Stimulated activated CD4-positive, alpha-beta T cell treated with anti-CD3 and anti-CD28 coated beads, TNF-alpha, amount 100 ng/mL, for 4 hours (primary cell): Measurements from ENCODE around the gene AGER.
A peak's percentile ranks its signal among the peaks of the same experiment; 100 is the strongest.

Source experiments
- DNase-seq, 3 experiments: peaks; one replicate each; pipeline ENCODE4 v3.0.0-alpha.2; 2020; ENCODE audit warnings: low read depth in 3 of 3

Gene AGER

DNA sequence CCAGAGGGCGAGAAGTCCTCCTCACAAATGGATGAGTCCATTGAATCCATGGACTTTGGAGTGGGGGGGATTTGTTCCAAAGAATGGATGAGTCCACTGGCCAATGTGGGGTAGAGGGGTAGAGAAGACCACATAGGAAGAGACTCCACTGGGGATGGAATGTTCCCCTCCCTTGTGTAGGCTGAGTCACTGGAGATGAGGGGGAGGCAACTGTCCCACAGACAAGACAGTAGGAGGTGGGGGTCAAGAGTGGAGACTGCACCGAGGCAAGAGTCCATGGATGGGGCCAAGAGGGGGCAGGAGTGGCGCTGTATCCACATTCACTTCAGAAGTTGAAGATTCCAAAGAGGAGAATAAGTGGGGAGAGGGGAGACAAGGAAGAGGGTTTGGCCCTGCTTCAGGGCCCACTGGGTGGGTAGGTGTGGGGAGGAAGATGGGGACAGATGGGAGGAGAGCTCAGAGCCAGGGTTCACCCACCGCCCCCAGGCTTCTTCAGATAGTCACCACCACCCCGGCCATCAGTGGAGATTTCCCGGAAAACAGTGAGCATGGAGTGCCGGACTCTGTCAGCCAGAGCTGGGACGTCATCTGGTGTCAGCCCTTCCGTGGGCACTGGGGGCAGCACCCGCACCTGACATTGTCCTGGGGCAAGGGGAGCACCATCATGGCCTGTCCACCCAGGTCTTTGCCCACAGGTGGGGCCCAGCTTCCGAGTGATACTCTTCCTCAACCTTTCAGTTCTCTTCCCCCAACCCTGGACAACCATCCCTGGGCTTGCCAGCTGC lies 15.1 kb downstream of the AGER start:
- no peak for DNase-seq

DNA sequence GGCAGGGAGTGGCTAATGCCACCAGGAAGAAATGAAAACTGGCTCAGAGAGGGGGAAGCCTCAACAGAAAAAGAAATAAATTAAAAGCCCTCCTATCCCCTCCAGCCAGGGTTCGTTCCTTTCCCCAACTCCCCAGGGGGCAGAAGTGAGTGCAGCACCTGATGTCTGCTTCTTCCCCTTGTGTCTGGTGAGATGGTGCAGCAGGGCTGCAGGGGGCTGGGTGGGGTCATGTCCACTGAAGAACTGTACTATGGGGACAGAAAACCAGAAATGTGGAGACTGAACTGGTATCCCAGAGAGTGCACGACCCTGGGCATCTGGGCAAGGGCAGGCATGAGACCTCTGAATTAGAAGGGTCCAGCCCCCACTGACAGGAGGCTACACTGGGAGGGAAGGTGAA lies 15.7 kb downstream of the AGER start:
- DNase-seq = no peak

DNA sequence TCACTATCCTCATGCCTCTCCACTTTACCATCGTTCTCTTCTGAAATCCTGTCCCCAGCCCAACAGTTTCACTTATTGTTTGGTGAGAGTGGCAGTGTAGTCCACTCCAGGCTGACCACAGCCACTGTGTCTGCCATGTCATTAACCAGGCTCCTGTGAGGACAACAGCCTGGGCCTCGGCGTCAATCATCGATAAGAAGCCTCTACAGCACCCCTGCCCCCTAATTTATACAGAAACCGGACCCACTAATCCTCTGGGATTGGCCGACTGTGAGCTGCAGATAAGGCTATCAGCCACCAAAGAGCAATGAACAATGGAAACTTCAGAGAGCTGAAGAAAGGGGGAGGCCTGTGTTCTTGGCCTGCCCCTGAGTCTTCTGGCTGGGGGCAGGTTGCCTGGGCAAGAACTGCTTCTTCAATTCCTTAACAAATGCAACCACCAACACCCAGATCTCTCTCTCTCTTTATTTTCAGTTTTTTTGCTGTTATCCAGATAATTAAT lies 16.2 kb downstream of the AGER start:
- no peak for DNase-seq

DNA sequence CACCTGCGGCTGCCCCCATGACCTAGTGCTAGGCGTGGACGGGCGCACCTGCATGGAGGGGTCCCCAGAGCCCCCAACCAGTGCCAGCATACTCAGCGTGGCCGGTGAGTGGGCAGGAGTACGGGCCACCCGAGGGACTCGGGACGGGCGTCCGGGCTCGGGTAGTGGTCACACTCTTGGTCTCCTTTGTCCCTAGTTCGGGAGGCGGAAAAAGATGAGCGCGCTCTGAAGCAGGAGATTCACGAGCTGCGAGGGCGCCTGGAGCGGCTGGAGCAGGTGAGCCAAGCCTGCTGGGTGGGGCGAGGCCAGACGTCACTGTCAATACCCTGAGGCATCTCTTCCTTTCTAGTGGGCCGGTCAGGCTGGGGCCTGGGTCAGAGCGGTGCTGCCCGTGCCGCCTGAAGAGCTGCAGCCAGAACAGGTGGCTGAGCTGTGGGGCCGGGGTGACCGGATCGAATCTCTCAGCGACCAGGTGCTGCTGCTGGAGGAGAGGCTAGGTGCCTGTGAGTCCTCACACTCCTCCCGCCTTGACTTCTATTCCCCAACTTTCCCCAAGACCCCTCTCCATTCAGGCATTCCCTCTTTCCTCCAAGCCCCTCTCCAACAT lies 16.8 kb downstream of the AGER start:
- DNase-seq = no peak

DNA sequence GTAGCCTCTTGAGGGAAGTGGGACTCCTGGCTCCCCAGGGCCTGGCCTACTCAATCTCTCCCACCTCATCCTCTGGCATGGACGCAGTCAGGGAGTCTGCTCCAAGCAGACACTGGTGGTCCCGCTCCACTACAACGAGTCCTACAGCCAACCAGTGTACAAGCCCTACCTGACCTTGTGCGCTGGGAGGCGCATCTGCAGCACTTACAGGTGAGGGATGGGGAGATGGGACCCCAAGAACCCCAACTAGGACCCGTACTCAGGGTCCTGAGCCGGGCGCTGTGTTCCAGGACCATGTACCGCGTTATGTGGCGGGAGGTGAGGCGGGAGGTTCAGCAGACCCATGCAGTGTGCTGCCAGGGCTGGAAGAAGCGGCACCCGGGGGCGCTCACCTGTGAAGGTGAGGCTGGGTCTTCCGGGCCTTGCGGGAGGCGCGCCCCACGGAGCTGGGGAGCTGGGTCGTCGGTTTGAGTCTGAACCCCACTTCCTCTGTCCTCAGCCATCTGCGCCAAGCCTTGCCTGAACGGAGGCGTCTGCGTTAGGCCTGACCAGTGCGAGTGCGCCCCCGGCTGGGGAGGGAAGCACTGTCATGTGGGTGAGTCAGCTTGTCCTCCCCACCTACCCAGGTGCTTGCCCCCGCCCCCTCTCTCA lies 17.5 kb downstream of the AGER start:
- DNase-seq = no peak

DNA sequence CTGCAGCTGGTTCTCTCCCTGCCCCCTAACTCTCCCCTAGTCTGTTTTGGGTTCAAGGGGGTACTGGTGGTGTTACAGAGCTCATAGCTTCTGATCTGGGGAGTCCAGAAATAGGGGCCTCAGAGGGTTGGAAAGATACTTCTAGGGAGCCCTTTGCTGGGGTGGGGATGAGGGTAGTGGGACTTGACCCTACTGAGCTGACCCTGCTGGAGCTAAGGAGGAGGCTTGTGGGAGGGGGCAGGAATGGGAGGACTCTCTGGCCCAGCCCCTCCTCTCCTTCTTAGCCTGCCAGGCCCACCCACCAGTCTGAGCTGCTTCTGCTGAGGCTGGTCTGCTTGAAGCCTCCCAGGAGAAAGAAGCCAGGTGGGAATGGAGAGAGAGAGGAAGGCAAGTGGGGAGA lies 19.8 kb downstream of the AGER start, which contains the start of gene EGFL8:
TSS of gene EGFL8 (plus strand) at position 301 of the 400 bp plus-strand sequence. CDS start 1,571 bp downstream, outside the sequence.
- no peak for DNase-seq

DNA sequence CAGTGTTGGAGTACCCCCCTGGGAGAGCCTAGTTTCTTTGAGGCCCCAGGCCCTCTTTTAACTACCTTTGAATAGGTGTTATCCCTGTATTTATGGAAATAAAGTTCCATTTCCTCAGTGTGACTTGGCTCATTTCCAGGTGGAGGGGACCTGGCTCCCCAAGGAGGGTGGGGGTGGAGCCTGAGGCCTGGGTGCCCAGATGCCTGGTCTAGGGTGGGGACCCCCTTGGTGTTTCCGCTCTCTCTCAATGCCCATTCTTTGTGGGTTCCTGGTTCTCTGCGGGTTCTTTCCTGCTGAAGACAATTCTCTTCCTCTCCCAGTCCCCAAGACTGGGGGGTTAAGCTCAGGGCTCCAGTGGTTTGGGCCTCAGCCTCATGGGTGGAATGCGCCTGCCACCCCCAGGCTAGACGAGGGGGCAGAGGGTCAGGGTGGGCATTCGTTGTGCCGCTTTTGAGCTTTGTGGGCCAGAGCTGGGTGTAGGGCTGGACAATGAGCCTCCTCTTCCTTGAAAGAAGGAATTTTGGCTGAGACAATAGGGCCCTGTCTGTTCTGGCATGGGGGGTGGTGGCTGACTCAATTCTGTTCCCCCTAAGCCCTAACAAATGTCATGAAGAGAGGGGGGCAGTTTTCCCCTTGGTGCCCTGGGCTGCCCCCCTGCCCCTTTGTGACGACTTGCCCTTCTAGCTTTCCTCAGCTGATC lies 20.3 kb downstream of the AGER start:
- no peak for DNase-seq

DNA sequence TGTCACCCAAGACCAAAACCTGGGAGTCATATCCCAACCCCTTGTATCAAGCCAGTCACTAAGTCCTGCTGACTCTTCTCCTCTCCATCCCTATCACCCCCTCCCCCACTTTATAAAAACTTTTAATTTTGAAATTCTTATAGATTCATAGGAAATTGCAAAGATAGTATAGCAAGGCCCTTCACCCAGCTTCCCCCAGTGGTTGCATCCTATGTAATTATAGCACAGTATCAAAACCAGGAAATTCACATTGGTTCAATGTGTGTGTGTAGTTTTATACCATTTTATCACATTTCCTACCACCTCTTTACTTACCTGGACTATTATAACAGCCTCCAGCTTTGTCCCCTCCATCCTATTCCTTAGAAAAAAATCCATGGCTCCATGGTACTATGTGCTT lies 26.0 kb downstream of the AGER start:
- DNase-seq = no peak

DNA sequence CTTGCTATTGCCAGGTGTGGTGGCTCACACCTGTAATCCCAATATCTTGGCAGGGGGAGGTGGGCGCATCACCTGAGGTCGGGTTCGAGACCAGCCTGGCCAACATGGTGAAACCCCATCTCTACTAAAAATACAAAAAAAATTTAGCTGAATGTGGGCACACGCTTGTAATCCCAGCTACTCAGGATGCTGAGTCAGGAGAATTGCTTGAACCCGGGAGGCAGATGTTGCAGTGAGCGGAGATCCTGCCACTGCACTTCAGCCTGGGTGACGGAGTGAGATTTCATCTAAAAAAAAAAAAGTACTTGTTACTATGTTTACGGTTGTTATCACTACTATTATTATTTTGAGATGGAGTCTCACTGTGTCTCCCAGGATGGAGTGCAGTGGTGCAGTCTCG lies 27.2 kb downstream of the AGER start:
- DNase-seq = no peak

DNA sequence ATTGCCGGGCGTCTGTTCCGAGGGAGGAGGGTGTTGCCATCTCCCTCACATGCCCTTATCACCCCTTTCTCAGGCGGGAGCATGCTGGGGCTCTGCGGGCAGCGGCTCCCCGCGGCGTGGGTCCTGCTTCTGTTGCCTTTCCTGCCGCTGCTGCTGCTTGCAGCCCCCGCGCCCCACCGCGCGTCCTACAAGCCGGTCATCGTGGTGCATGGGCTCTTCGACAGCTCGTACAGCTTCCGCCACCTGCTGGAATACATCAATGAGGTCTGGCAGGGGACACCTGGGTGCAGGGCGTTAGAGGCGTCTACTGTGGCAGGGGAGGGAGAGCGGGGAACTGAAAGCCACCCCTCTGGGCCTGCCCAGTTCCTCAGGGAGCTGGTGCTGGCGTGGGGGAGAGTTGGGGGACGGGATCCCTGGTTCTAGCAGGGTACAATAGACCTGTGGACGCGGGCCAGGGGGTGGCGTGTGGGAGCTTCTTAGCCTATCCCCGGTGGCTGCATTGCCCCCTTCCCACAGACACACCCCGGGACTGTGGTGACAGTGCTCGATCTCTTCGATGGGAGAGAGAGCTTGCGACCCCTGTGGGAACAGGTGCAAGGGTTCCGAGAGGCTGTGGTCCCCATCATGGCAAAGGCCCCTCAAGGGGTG lies 29.4 kb downstream of the AGER start:
- DNase-seq = peak in 1 of 3 experiments; percentile 32

DNA sequence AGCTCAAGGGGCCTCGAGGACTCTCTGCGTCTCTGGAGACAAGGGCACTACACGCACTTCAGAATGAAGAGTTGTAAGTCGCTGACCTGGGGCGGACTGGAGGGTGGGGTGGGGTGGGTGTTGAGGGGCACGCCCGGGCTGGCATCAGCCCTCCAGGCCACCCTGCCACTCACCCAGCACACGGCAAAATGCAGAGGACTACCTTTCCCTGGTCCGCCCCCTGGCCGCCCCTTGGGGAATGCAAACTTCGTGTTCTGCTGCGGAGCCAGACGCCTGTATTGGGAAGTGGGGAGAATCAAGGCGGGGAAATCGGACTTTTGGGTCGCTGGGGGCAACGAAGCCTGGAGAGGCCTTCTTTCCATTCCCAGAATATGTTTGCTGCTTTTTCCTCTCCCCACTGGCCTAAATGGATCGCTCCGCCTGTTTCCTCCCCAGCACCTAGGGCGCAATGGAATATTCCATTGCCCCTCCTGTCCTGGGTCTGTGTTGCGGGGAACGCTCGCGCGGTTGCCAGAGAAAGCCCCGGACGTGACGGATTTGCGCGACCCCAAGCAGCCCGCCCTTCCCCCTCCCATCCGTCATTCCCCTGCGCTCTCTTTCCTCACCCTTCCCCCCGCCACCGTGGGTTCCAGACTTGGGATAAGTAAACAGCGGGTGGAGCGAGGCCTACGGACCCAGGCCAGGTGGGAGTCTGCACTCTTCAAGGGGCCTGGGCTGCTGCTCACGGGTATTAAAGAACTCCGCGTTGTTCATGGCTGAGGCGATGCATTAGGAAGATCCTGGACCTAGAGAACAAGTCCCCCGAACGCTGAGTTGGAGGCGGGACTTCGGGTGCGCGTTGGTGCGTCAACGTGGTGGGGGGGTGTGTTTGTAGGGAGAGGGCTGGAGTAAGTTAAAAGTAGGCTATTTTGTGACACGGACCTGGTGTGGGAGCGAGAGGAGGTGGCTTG lies 30.2 kb downstream of the AGER start, which contains the start of gene PPT2:
TSS of gene PPT2 (plus strand) at position 578 of the 950 bp plus-strand sequence. CDS start 454 bp downstream, outside the sequence.
- peak in 2 of 3 experiments; percentile 35 to 46 for DNase-seq

DNA sequence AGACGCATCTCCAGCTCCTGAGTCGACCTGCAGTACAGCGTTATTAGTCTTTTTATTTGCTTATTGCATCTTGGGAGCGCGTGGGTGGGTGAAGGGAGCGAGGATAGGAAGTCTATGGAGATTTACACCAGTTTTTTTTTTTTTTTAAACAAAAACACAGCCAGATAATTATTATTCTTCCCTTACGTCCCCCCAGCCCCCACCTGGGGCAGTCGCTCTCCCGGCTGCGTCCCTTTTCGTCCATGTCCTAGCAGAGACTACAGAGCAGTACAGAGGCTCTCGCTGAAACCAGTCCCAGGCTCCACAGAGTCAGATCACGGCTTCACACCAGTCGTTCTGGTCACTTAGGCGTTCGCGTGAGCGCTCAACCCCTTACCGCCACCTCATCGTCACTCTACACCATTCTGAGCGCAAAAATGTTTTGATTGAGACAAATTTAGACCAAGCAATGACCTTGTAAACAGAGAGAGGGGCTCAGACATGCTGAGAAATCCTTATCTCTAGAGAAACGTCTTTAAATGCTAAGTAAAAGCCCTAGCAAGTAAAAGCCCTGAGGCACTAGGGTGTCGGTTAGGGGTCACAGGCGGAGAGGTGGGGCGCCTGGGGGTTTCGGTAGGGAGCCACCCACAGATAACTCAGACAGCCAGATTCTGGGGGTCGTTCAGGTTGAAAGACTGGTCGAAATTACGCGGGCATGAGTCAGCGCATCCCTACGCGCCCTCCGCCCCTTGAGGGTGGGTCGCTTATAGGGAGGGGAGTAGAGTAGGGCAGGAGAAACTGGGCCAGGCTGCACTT lies 31.1 kb downstream of the AGER start:
- DNase-seq = no peak

DNA sequence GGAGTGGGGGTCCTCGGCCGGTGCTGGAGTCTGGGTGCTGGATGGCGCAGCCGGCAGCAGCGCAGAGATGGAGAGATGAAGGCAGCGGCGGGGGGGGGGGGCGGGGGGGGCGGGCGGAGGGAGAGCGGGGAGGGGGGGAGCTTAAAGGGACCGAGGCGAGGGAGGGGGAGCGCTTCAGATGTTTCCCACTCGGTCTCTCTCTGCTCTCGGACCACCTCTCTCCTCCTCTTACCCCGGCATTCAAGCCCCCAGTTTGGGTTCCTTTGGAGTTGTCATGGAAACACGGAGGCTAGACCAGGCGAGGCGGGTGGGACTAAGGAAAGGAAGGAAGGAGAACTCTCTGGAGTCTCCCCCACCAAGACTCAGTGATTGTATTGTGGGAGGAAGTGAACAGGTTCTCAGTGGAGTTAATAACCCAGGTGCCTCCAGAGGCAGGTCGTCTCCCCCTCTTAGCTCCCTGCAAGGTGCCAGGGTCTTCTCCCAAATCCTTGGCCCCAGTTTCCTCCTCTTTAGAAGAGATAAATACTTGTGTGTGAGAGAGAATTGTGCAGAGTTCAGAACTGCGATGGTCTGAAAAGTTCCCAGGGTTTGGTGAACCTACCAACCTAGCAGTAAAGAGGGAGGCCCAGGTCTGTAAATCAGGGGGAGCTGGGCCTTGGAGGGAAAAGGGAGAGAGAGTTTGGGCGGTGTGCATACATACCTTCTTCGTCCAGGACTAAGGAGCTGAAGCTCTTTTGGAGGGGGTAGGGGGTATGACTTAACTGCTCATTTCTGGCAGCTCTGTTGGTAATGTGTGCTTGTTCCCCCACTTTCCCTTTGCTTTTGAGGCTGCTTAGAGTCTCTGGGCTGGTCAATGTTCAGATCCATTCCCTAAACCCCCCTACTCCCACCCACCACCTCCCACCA lies 31.9 kb downstream of the AGER start, which contains the start of gene PRRT1:
TSS of gene PRRT1 (minus strand) at position 77 of the 906 bp plus-strand sequence. CDS start 112 bp downstream, outside the sequence.
- DNase-seq = no peak

DNA sequence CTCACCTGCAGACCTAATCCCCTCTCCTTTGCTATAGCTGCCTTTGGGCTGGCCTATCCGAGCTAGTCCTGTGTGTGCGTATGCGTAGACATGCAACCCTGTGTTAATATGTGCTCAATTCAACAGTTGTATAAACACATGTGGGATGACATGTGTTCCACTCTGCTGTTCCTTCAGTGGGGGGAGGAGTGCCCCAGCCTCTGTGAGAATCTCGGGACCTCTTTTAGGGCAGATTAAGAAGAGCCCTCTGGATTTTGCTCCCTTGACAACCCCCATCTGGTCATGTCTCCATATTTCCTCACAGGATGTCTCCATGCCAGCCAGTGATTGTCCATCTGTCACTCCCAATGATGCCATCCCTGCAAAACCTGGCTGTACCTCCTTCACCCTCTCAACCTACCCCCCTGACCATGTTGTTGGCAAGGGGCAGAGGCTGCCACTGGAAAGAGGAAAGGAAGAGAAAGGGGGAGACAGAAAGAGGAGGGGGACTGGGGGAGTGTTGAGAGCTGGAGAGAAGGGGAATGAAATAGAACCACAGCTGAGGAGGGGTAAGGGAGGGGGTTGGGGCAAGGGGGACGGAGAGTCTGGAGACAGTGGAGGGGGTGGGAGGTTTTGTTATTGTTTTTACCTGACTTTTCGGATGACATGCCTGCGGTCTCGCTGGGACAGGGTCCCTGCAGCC lies 32.7 kb downstream of the AGER start:
- no peak for DNase-seq

DNA sequence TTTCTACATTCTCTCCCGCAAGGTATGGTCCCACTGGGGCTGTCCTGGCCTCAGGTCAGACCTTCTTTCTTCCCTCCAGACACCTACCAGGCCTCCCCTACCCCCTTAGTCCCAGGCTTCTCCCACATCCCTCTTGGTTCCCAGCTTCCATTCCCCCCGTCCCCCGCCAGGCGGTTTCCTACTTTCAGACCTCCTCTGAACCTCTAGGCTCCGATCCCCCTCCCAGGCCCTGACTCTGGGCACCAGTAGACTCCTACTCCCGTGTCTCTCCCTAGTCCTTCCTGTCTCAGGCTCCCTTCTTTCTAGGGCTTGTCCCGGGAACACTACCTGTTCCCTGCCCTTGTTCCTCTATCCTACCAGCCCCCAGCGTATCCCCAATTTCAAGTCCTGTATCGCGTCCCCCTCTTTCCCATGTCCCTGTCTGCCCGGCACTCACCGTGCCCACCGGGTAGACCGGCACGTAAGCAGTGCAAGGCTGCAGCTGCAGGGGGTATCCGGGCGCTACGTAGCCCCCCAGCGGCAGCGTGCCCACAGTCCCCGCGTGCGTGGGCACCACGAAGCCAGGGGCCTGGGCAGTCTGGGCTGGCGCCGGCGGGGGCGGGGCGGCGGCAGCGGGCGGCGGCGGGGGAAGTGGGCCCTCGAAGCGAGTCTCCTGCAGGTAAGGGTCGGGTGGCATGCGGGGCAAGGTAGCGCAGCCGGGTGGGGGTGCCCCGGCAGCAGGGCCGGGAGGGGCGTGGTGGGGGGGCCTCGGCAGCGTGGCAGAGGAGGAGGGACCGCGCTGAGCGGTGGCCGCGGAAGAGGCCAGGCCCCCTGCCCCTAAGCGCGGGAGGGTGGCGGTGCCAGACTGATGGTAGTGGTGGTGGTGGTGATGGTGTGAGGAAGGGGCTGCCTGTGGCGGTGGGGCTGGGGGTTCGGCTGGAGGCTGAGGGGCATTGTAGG lies 33.9 kb downstream of the AGER start:
- DNase-seq = no peak

DNA sequence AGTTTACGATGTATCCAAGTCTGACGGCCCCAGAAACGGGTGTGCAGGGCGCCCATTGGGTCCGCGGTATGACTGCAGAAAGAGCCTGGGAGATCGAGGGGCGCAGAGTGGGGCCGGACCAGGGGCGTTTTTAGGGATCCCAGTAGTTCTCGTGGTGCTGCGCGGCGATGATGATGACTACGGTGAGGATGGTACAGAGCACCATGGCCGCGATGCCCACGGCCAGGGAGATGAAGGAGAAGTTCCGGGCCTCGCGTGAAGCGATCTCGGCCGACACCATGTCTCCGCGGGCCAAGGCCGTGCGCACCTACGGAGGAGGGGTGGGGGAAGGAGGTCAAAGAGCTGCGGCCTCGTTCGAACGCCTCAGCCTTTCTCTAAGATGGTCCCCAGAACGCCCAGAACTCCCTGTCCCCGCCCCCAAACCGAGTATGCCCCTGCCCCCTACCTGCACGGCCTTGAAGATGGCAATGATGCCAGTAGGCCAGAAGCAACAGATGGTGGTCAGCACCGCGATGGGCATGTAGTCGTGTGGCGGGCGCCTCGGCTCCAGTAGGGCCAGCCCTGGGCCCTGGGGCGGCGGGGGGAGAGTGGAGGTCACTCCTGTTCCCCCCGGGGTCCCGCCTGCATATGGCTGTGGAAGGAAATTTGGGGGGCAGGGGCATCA lies 34.8 kb downstream of the AGER start:
- no peak for DNase-seq
